T follicular helper cell (primary cell): ENCODE measurements around the gene FBXO31.
"Not testable (repeated sequence)": the region's sequence is repeated elsewhere in the genome, so short reads cannot be mapped to it uniquely, and the experiment has no call there.

Source experiments
- DNase-seq: peaks from one replicate; pipeline ENCODE4 v3.0.0-alpha.2; 2020; ENCODE audit warnings: low read depth

FBXO31 gene

DNA sequence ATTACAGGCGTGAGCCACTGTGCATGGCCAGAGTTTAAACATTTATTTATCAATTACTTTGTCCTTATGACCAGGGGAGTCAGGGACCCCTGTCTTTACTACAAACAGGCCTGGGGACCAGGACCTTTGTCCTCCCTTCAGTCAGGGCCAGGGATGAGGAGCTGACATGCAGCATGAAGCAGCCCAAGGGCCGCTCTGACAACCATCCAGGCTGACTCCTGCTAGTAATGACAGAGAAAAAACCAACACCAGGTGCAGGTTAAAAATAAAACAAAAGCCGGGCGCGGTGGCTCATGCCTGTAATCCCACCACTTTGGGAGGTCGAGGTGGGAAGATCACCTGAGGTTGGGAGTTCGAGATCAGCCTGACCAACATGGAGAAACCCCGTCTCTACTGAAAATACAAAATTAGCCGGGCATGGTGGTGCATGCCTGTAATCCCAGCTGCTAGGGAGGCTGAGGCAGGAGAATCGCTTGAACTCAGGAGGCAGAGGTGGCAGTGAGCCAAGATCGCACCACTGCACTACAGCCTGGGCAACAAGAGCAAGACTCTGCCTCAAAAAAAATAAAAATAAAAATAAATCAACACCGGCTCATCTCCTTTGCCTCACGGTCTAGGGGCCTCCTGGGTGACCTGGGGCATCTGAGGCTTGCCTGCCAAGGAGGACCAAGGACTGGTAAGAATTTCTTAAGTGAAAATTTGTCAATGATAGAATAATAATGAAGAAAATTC is 20.6 kb downstream of the FBXO31 start:
- not testable (repeated sequence) for DNase-seq

DNA sequence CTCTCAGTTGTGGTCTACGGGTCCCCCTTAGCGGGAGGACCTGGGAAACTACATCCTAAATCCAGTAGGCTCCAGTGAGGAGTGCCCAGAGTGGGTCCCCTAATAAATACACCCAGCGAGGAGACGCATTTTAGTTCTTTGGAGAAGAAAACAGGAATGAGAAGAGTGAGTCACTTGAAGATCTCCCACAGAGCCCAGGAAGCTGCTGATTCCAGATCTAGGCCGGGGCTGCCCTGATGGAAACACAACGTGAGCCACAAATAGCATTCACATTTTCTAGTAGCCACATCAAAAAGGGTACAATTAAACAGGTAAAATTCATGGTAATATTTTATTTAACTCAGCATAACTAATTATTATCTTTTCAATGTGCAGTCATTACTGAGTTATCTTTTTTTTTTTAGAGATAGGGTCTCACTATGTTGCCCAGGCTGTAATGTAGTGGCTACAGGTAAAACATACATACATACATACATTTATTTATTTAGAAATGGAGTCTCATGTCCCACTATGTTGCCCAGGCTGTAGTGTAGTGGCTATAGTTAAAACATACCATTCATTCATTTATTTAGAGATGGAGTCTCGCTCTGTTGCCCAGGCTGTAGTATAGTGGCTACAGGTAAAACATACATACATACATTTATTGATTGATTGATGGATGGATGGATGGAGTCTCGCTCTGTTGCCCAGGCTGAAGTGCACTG is 21.5 kb downstream of the FBXO31 start:
- no peak for DNase-seq

DNA sequence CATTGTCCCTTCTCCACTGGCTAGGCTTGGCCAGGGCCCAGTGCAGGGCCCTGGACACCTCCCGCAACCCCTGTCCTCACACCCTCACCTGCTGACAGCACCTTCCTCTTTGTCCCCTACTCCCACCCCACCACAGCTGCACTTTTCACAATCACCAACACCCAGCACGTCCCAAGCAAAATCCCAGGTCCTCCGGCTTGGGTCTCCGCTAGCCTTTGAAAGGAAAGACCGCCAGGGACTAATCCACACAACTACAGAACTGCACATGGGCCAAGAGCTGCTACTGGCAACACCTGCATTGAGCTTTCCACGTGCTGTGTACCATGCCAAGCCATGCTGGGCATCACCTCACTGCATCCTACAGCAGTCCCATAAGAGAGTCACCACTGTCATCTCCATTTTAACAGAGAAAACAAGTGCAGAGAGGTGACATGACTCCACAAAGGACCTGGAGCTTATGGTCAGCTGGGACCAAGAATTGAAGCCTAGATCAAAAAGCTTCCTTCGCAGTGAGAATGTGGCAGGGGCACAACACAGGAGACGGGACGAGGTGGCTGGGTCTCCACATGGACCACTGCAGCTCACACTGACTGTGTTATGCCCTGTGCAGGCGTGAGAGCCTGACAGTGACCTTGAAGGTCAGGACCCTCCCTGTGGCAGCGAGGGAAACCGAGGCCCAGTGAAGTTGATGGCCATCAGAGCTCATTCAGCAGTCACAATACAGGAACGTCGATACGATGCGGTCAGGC is 22.5 kb downstream of the FBXO31 start:
- DNase-seq = no peak

GRCh38 chr16:87359121-87359520 is 24.5 kb downstream of the FBXO31 start:
- no peak for DNase-seq

- DNase-seq = no peak
These were observed 24.9 kb downstream of the FBXO31 start for GRCh38 chr16:87358696-87359095.

- DNase-seq = no peak
These were observed 25.3 kb downstream of the FBXO31 start for GRCh38 chr16:87358250-87358649.

DNA sequence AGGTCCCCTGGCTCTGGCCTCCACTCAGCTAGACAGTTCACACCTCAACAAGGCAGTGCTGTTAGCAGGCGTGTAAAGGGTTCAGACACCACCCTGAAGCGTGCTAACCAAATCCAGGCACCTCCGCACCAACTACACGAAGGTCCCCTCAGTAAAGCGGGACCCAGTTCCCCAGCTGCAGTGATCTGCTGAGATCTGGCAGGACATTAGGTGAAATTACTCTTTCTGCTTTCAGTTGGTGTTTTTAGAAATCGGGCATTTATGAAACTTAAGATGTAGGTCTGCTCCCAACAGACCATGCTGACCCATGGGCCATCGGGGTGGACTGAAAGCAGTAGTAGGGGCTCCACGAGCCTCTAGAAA is 27.1 kb downstream of the FBXO31 start:
- no peak for DNase-seq

DNA sequence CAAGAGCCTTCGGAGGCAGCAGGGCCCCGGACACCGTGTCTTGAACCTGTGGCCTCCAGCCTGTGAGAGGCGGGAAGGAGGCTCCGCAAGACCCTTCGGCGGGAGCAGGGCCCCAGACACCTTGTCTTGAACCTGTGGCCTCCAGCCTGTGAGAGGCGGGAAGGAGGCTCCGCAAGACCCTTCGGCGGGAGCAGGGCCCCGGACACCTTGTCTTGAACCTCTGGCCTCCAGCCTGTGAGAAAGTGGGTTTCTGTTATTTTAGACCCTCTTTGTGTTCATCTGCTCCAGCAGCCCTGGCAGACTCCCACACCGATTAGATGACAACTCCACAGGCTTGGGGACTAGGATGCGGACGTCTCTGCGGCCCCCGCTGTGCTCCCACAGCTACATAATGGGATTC is 30.0 kb downstream of the FBXO31 start:
- no peak for DNase-seq

GRCh38 chr16:87352818-87353217 is 30.8 kb downstream of the FBXO31 start:
- no peak for DNase-seq

GRCh38 chr16:87351320-87351698 is 32.3 kb downstream of the FBXO31 start:
- no peak for DNase-seq

- DNase-seq = no peak
These were observed 32.8 kb downstream of the FBXO31 start for GRCh38 chr16:87350681-87351319.

DNA sequence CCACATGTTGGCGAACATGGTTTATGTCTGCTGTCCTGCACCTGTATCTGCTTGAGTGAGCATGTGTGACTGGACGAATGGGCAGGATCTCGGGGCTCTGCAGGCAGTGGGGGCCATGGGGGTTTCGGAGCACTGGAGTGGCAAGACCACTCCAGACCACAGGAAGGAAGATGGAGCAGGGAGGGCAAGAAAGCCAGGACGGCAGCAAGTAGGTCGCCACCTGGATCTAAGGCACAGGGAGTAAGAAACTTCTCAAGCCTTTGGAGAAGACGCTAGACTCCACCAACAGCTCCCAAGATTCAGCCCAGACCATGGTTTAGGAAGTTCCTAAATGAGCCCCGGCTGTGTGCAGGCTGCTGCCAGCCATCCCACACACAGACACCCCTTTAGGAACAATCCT is 33.5 kb downstream of the FBXO31 start:
- no peak for DNase-seq

DNA sequence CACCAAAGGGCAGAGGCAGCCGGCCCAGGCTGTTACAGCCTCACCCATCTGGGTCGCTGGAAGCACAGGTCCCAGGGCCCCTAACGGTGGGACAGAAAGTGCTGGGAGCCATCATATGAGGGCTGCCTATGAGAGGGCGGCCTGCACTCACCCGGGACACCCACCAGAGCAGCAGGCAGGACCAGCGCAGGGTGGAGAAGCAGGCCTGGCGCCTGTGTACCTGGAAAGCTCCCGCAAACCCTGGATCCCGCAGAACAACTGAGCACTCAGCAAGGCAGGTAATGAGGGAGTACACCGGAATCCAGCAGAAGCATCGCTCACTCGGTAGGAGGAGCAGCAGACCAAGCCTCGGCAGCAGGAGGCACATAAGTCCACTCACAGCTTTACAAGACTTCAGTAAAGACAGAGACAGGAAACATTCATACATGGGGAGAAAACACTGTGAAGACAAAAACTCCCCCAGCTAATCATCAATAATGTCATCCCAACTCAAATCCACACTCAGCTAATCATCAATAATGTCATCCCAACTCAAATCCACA is 34.9 kb downstream of the FBXO31 start:
- no peak for DNase-seq

DNA sequence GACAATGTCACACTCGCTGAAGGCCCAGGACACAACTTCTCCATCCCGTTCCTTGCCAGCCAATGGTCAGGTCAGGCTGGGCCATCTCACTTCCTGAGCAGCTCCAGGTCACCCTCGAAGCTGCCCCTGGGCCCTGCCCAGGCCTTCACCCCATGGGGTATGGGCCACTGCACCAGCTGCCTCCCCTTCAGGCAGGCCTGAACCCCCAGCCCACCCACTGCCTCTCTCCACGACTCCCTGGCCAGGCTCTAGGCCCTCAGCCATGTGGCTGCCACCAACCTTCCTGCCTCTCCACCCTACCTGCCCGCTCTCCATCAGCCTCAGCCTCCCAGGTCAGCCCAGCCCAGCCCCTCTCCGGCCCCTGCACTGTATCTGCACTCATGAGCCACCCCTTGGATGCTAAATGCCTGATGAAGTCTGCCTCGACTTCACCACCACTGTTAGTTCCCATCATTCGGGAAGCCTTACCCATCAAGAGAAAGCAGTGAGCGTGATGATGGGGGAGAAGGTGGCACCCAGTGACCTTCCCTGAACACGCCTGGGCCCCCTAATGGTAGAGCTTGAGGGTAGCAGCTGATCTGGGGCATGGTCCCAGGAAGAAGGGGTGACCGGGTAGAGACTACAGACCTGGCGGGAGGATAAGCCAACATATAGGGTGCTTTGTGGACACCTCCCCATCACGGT is 35.5 kb downstream of the FBXO31 start:
- no peak for DNase-seq

- no peak for DNase-seq
These were observed 37.0 kb downstream of the FBXO31 start for GRCh38 chr16:87346517-87347060.

DNA sequence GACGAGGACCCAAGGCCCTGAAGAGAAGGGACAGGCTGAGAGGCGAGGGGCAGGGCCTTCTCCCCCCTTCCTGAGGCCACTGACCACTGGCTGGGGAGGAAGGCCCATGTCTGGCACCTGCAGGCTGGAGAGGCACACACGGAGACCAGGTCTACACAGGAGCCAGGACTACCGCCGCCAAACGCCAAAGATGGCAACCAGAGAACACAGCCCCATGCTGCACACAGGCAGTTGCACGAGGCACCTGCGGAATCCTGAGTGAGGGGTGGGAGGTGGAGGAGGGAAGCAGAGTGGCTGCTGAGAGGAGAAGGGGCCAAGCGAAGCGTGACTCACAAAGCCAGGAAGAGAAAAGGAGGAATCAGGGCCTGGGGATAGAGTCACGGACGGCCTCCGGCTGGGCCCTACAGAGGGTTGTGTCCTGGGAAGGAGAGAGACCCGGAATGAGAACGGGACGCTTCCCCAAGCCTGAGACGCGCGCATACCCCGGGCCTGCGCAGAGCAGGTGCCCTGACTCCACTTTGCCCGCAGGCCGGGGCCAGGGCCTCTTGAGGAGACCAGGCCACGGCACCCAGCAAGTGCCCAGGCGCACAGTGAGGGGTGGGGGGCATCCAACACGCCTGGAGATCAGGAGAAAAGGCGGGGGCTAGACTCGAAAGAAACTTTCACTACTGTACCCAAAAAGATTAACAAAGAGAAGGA is 37.7 kb downstream of the FBXO31 start:
- no peak for DNase-seq

DNA sequence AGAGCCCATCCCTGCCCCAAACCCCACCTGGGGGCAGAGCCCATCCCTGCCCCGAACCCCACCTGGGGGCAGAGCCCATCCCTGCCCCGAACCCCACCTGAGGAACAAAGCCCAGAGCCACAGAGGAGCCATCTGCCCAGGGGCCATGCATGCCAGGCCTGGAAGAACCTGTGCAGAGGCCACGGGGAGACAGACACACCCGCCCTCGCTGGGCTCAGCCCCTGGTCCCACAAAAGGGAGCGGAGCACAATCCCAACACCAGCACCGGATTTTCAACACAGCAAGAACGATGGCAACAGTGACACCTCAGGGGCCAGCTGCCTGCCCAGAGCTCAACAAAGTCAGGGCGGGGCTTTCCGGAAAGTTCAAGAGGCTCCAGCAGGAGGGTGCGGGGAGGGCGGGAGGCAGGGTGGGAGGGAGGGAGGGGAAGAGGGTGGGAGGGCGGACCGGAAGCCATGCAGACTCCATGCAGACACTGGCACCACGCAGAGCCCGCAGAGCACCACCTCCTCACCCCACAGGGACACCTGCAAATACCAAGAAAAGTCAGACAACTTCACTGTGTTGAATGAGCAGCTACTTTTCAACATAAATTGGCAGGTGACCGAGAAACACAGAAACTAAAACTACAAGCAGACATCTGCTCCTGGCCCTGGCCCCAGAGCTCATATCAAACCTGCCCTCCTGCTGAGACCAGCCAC is 38.5 kb downstream of the FBXO31 start:
- peak; percentile 40 for DNase-seq

- no peak for DNase-seq
These were observed 39.2 kb downstream of the FBXO31 start for GRCh38 chr16:87344165-87344930.

DNA sequence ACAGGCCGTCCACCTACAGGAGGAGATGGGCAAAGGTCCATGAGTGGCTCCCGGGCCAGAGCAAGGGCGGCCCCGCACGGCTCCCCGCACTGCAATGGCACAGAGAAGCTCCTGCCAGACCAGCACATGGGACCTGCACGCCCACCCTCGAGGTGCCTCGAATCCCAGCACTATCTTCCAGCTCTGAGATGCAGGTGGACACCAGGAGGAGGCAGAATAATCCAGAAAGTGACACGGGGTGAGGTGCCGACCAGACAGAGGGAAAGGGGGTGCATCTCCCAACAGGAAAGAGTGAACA is 39.9 kb downstream of the FBXO31 start:
- DNase-seq = no peak
